Neural crest cell (in vitro differentiated cells): ENCODE results near the gene AARS2. TPM values are rescaled to one million over a fixed set of nuclear protein-coding genes. Genes with fewer than 3 reads are reported as not detected.

Source experiments
- DNase-seq: peaks from one replicate; pipeline ENCODE4 v3.0.0; 2021; ENCODE audit warnings: low read depth, mixed read lengths, low spot score
- H3K27ac Mint-ChIP-seq: one replicate; pipeline ENCODE4 v1.8.0; 2021; ENCODE audit warnings: mild to moderate bottlenecking, mixed read lengths; ENCODE audit not compliant: unreplicated experiment
- H3K27me3 Mint-ChIP-seq: 2 replicates; pipeline ENCODE4 v1.8.0; 2021; ENCODE audit warnings: low read depth, mild to moderate bottlenecking, mixed read lengths
- H3K36me3 Mint-ChIP-seq: 2 replicates; pipeline ENCODE4 v1.8.0; 2021; ENCODE audit warnings: low read depth, mild to moderate bottlenecking, mixed read lengths
- H3K4me1 Mint-ChIP-seq: 2 replicates; pipeline ENCODE4 v1.8.0; 2021; ENCODE audit warnings: mixed read lengths
- H3K4me3 Mint-ChIP-seq: one replicate; pipeline ENCODE4 v1.8.0; 2021; ENCODE audit warnings: mild to moderate bottlenecking, mixed read lengths
- H3K9me3 Mint-ChIP-seq: 2 replicates; pipeline ENCODE4 v1.8.0; 2021; ENCODE audit warnings: mixed read lengths
- CTCF ChIP-seq: fragments of 200-600 bp; sonication (generic); conservative IDR thresholded peaks from 2 replicates; pipeline ENCODE4 v1.5.0; 2021; ENCODE audit warnings: antibody characterized with exemption, mild to moderate bottlenecking
- total RNA-seq: library from RNA; stranded (reverse); gene quantifications from 2 replicates; pipeline ENCODE4 v1.2.1, GENCODE V29; 2021

AARS2 gene
- total RNA-seq, 1 donor from 2014 or later: 33.6 TPM

DNA sequence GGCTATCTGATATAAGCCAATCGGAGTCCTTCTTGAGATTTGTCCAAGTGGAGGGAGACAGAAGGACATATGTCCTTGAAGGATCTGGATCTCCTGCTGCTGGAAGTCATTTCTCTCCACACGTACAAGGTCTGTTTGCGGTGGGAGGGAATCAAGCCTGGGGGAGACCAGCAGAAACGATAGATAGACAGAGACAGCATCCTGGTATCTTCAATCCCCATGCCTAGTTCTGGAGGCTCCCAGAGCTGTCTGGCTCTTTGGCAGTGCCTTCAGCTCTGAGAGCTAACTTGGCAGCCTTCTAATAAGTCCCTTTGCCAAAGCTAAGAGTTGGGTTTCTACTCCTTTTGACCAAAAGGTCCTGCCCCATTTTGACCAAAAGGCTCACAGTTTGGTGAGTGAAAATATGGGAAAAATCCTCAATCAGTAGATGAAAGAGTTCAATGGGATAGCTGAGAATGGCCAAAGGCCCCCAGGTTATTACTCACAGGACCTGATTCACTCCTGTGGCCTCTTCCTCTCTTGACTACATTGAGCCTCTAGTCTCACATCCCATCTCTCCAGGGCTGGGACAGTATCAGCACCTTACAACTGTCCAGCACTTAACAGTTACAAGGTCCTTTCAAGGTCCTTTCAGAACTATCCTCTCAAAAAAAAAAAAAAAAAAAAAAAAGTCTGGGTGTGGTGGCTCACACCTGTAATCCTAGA is 20.3 kb downstream of the AARS2 start:
- H3K9me3 Mint-ChIP-seq: no peaks in the 10 kb centered on the region
- TF ChIP-seq CTCF: no peak
- no peak for DNase-seq
- H3K27ac Mint-ChIP-seq: no peak overlapping the region
- H3K4me3 Mint-ChIP-seq: no peak overlapping the region
- peaks cover 8% of the 10 kb centered on the region for H3K4me1 Mint-ChIP-seq
- peaks cover 86% of the 10 kb centered on the region for H3K27me3 Mint-ChIP-seq
- H3K36me3 Mint-ChIP-seq: peaks cover 2% of the 10 kb centered on the region

- no peaks in the 10 kb centered on the region for H3K9me3 Mint-ChIP-seq
- H3K27me3 Mint-ChIP-seq: peaks cover 90% of the 10 kb centered on the region
- H3K4me1 Mint-ChIP-seq: peaks cover 5% of the 10 kb centered on the region
- no peak for DNase-seq
- H3K27ac Mint-ChIP-seq: no peak overlapping the region
- no peak overlapping the region for H3K4me3 Mint-ChIP-seq
- peaks cover 2% of the 10 kb centered on the region for H3K36me3 Mint-ChIP-seq
- no peak for TF ChIP-seq CTCF
Observed at GRCh38 chr6:44291841-44292240, 21.3 kb downstream of the AARS2 start.

DNA sequence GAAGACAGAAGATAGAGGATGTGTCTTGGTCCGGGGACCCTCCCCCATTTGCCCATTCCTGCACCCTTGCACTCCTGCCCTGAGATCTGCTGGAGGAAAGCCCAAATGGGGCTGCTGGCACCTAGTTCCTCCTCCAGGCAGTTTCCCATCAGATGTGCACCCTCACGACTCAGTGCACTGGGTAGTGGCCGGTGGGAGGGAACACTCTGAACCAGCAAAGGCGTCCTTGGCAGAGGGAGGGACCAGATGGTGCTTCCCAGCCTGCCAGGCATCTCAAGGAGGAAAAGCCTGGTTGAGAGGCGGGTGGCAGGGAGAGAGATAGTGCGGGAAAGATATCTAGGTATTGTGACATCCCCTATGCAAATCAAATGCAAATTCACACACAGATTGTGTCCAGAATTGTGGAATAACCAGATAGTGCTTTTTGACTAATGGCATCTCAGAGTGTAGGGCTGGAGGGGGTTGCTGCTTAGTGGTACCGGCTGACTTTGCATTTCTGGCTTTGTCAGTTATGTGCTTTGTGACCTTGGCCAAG is 23.4 kb downstream of the AARS2 start:
- Mint-ChIP-seq H3K27me3 (peaks cover 86% of the 10 kb centered on the region), H3K9me3 (no peaks in the 10 kb centered on the region), H3K4me3 (no peak overlapping the region)

GRCh38 chr6:44286747-44287146 is 26.4 kb downstream of the AARS2 start:
- H3K27me3 Mint-ChIP-seq: peaks cover 80% of the 10 kb centered on the region
- no peaks in the 10 kb centered on the region for H3K36me3 Mint-ChIP-seq
- H3K9me3 Mint-ChIP-seq: no peaks in the 10 kb centered on the region
- no peak overlapping the region for H3K27ac Mint-ChIP-seq
- no peaks in the 10 kb centered on the region for H3K4me1 Mint-ChIP-seq
- no peak for DNase-seq
- TF ChIP-seq CTCF: no peak
- H3K4me3 Mint-ChIP-seq: no peak overlapping the region

More for the DNA sequence above, 23.4 kb downstream of the AARS2 start:
- H3K4me1 Mint-ChIP-seq: no peaks in the 10 kb centered on the region
- DNase-seq: no peak
- no peak for TF ChIP-seq CTCF
- no peak overlapping the region for H3K27ac Mint-ChIP-seq
- H3K36me3 Mint-ChIP-seq: no peaks in the 10 kb centered on the region

DNA sequence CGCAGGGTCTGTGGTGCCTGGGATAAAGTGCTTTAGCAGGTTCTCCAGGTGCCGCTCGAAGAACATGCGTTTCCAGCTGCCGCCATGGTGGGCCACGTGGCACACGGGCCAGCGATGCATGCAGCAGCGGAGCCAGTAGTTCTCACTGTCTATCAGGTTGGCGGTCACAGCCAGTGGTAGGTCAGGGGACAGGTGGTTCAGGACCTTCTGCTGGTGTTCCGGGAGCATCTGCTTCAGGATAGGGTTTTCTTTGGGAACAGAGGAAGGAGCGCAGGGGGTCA is 26.9 kb downstream of the AARS2 start:
- Mint-ChIP-seq H3K36me3 (no peaks in the 10 kb centered on the region), H3K4me3 (no peak overlapping the region), H3K27me3 (peaks cover 75% of the 10 kb centered on the region), H3K9me3 (no peaks in the 10 kb centered on the region), H3K4me1 (no peaks in the 10 kb centered on the region), H3K27ac (no peak overlapping the region)
- no peak for DNase-seq
- TF ChIP-seq CTCF: no peak
